WTC11 (cell line): ENCODE measurements around the gene GNG14. TPM values are rescaled to one million over a fixed set of nuclear protein-coding genes. Genes with fewer than 3 reads are reported as not detected.

Experiments
- ATAC-seq: fragments of 200-7000 bp; cut with Tn5 transposase; 2 replicates; pipeline ENCODE4 v1.10.0; 2021; ENCODE audit warnings: mild to moderate bottlenecking, moderate library complexity
- CTCF ChIA-PET: fragments of 300-600 bp; sonication (Branson Sonifier 250); formaldehyde crosslinking; loops from one replicate; lab custom pipeline; 2021; ENCODE audit warnings: antibody characterized with exemption; lab: Charles Lee
- POLR2A ChIA-PET: fragments of 350-600 bp; sonication (Branson Sonifier 250); formaldehyde crosslinking; loops from one replicate; lab custom pipeline; 2021; ENCODE audit warnings: antibody characterized with exemption; lab: Charles Lee
- DNase-seq: peaks from one replicate; pipeline ENCODE4 v3.0.0; 2021; ENCODE audit warnings: low spot score
- H3K27ac Mint-ChIP-seq: 2 replicates; pipeline ENCODE4 v1.8.0; 2021; ENCODE audit warnings: mixed read lengths
- H3K27me3 Mint-ChIP-seq: 2 replicates; pipeline ENCODE4 v1.8.0; 2021; ENCODE audit warnings: low read depth, mild to moderate bottlenecking, moderate library complexity, mixed read lengths
- H3K36me3 Mint-ChIP-seq: 2 replicates; pipeline ENCODE4 v1.8.0; 2021; ENCODE audit warnings: mixed read lengths
- H3K4me1 Mint-ChIP-seq: 2 replicates; pipeline ENCODE4 v1.8.0; 2022; ENCODE audit warnings: mixed read lengths
- H3K4me3 Mint-ChIP-seq: 2 replicates; pipeline ENCODE4 v1.8.0; 2021; ENCODE audit warnings: mild to moderate bottlenecking, moderate library complexity, mixed read lengths
- H3K9me3 Mint-ChIP-seq: 2 replicates; pipeline ENCODE4 v1.8.0; 2021; ENCODE audit warnings: mixed read lengths
- ATF3 ChIP-seq: sonication (generic); formaldehyde crosslinking; conservative IDR thresholded peaks from 2 replicates; pipeline ENCODE4 v1.8.1; 2022; ENCODE audit warnings: mild to moderate bottlenecking, missing genetic modification reagents
- CBFB ChIP-seq: sonication (generic); formaldehyde crosslinking; IDR thresholded peaks from 2 replicates; pipeline ENCODE4 v1.8.1; 2022; ENCODE audit warnings: mild to moderate bottlenecking, low read depth, missing genetic modification reagents
- CREB1 ChIP-seq: sonication (generic); formaldehyde crosslinking; IDR thresholded peaks from 2 replicates; pipeline ENCODE4 v1.8.0; 2023; ENCODE audit warnings: mild to moderate bottlenecking, missing genetic modification reagents
- ELF4 ChIP-seq: sonication (generic); formaldehyde crosslinking; IDR thresholded peaks from 2 replicates; pipeline ENCODE4 v1.8.1; 2022; ENCODE audit warnings: low read depth, mild to moderate bottlenecking, moderate library complexity, missing genetic modification reagents
- GRHL2 ChIP-seq: fragments of 250-450 bp; sonication (Bioruptor Pico); IDR thresholded peaks from 2 replicates; pipeline ENCODE4 v1.8.0; 2022; ENCODE audit warnings: mild to moderate bottlenecking, moderate library complexity; ENCODE audit not compliant: insufficient replicate concordance, severe bottlenecking
- GTF2I ChIP-seq: fragments of 250-450 bp; sonication (Bioruptor Pico); conservative IDR thresholded peaks from 2 replicates; pipeline ENCODE4 v1.4.0; 2021; ENCODE audit warnings: mild to moderate bottlenecking
- KAT7 ChIP-seq: sonication (generic); formaldehyde crosslinking; IDR thresholded peaks from 2 replicates; pipeline ENCODE4 v1.8.1; 2023; ENCODE audit warnings: missing genetic modification reagents, mild to moderate bottlenecking, borderline replicate concordance
- MXD4 ChIP-seq: fragments of 250-450 bp; sonication (Bioruptor Pico); IDR thresholded peaks from 2 replicates; pipeline ENCODE4 v1.8.0; 2021; ENCODE audit warnings: mild to moderate bottlenecking, moderate library complexity, borderline replicate concordance
- MYBL2 ChIP-seq: sonication (generic); formaldehyde crosslinking; IDR thresholded peaks from 2 replicates; pipeline ENCODE4 v1.8.1; 2023; ENCODE audit warnings: mild to moderate bottlenecking, moderate library complexity, missing genetic modification reagents
- NFE2L1 ChIP-seq: sonication (generic); formaldehyde crosslinking; IDR thresholded peaks from 2 replicates; pipeline ENCODE4 v1.8.1; 2023; ENCODE audit warnings: missing genetic modification reagents
- SMAD3 ChIP-seq: sonication (generic); formaldehyde crosslinking; IDR thresholded peaks from 2 replicates; pipeline ENCODE4 v1.8.0; 2022; ENCODE audit warnings: missing genetic modification reagents, mild to moderate bottlenecking, borderline replicate concordance
- ZBTB43 ChIP-seq: sonication (generic); formaldehyde crosslinking; IDR thresholded peaks from 2 replicates; pipeline ENCODE4 v1.8.1; 2023; ENCODE audit warnings: mild to moderate bottlenecking, missing genetic modification reagents
- ZMAT4 ChIP-seq: fragments of 250-450 bp; sonication (Bioruptor Pico); IDR thresholded peaks from 2 replicates; pipeline ENCODE4 v1.9.0; 2021; ENCODE audit warnings: mild to moderate bottlenecking
- ZNF219 ChIP-seq: sonication (generic); formaldehyde crosslinking; IDR thresholded peaks from 2 replicates; pipeline ENCODE4 v1.8.0; 2023; ENCODE audit warnings: missing genetic modification reagents, mild to moderate bottlenecking, borderline replicate concordance
- ZNF317 ChIP-seq: sonication (generic); formaldehyde crosslinking; IDR thresholded peaks from 2 replicates; pipeline ENCODE4 v1.8.1; 2023; ENCODE audit warnings: low read depth, mild to moderate bottlenecking, moderate library complexity, missing genetic modification reagents, borderline replicate concordance
- ZSCAN18 ChIP-seq: fragments of 250-450 bp; sonication (Bioruptor Pico); IDR thresholded peaks from 2 replicates; pipeline ENCODE4 v2.1.2; 2022; ENCODE audit warnings: mild to moderate bottlenecking, moderate library complexity
- total RNA-seq: library from RNA; stranded (reverse); gene quantifications from 3 replicates; pipeline ENCODE4 v1.2.3, GENCODE V29; 2021
- TF ChIP-seq, protein P1 (sequence below): sonication (generic); formaldehyde crosslinking; IDR thresholded peaks from 2 replicates; pipeline ENCODE4 v1.8.0; 2022; ENCODE audit warnings: mild to moderate bottlenecking, missing genetic modification reagents
- TF ChIP-seq, protein P2 (sequence below): sonication (generic); formaldehyde crosslinking; IDR thresholded peaks from 2 replicates; pipeline ENCODE4 v1.8.1; 2023; ENCODE audit warnings: mild to moderate bottlenecking, missing genetic modification reagents, moderate library complexity
- TF ChIP-seq, protein P3 (sequence below): sonication (generic); formaldehyde crosslinking; IDR thresholded peaks from 2 replicates; pipeline ENCODE4 v1.8.0; 2022; ENCODE audit warnings: missing genetic modification reagents

Gene GNG14
- total RNA-seq, 1 experiment from 2014 or later, result not detected

DNA sequence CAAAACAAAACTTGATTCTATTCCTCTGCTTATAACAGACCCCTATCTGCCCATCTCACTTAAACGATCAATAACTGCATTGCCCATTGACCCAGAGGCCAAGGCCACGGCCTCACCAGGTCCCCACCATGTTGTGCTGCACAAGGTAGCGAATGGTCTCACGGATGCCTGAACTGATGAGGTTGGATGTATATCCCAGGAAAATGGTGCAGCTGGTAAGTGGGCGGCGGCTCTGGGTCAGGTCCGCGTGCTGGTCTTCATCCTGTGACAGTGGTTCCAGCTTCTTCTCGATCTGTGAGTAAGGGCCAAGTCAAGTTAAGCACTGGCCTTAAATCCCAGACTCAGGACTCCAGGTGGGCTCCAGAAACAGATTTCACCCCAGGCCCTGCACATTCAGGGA is 7.8 kb upstream of the GNG14 start:
- POLR2A ChIA-PET, result no interaction called here
- Mint-ChIP-seq H3K36me3 (peaks cover 39% of the 10 kb centered on the region), H3K4me1 (peaks cover 5% of the 10 kb centered on the region; the same call in 1 of the 2 replicates), H3K27ac (peak overlapping the region; percentile 27; the same call in 1 of the 2 replicates), H3K4me3 (peak overlapping the region; percentile 89), H3K27me3 (no peaks in the 10 kb centered on the region), H3K9me3 (no peaks in the 10 kb centered on the region)
- ATAC-seq (no peak), DNase-seq (no peak)
- TF ChIP-seq MXD4 (CRISPR knock-in tag) (no peak), CBFB (no peak), KAT7 (no peak), ZSCAN18 (CRISPR knock-in tag) (no peak), ZNF317 (no peak), ZBTB43 (CRISPR knock-in tag) (no peak), CREB1 (CRISPR knock-in tag) (no peak), SMAD3 (CRISPR knock-in tag) (no peak), ELF4 (no peak), MYBL2 (no peak), GTF2I (CRISPR knock-in tag) (no peak), ZMAT4 (no peak), ZNF219 (CRISPR knock-in tag) (no peak), GRHL2 (CRISPR knock-in tag) (no peak), ATF3 (CRISPR knock-in tag) (no peak), NFE2L1 (CRISPR knock-in tag) (no peak)
- TF ChIP-seq, protein P1, sequence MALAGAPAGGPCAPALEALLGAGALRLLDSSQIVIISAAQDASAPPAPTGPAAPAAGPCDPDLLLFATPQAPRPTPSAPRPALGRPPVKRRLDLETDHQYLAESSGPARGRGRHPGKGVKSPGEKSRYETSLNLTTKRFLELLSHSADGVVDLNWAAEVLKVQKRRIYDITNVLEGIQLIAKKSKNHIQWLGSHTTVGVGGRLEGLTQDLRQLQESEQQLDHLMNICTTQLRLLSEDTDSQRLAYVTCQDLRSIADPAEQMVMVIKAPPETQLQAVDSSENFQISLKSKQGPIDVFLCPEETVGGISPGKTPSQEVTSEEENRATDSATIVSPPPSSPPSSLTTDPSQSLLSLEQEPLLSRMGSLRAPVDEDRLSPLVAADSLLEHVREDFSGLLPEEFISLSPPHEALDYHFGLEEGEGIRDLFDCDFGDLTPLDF (CRISPR knock-in tag), result no peak
- TF ChIP-seq, protein P2, sequence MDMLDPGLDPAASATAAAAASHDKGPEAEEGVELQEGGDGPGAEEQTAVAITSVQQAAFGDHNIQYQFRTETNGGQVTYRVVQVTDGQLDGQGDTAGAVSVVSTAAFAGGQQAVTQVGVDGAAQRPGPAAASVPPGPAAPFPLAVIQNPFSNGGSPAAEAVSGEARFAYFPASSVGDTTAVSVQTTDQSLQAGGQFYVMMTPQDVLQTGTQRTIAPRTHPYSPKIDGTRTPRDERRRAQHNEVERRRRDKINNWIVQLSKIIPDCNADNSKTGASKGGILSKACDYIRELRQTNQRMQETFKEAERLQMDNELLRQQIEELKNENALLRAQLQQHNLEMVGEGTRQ, result no peak
- TF ChIP-seq, protein P3, sequence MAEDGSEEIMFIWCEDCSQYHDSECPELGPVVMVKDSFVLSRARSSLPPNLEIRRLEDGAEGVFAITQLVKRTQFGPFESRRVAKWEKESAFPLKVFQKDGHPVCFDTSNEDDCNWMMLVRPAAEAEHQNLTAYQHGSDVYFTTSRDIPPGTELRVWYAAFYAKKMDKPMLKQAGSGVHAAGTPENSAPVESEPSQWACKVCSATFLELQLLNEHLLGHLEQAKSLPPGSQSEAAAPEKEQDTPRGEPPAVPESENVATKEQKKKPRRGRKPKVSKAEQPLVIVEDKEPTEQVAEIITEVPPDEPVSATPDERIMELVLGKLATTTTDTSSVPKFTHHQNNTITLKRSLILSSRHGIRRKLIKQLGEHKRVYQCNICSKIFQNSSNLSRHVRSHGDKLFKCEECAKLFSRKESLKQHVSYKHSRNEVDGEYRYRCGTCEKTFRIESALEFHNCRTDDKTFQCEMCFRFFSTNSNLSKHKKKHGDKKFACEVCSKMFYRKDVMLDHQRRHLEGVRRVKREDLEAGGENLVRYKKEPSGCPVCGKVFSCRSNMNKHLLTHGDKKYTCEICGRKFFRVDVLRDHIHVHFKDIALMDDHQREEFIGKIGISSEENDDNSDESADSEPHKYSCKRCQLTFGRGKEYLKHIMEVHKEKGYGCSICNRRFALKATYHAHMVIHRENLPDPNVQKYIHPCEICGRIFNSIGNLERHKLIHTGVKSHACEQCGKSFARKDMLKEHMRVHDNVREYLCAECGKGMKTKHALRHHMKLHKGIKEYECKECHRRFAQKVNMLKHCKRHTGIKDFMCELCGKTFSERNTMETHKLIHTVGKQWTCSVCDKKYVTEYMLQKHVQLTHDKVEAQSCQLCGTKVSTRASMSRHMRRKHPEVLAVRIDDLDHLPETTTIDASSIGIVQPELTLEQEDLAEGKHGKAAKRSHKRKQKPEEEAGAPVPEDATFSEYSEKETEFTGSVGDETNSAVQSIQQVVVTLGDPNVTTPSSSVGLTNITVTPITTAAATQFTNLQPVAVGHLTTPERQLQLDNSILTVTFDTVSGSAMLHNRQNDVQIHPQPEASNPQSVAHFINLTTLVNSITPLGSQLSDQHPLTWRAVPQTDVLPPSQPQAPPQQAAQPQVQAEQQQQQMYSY, result no peak
- CTCF ChIA-PET, result interaction anchor here (1.0 kb wide), 1 partner anchor 17 kb away, joined by 4 read pairs; no protein-coding TSS in a partner anchor
